Peyer's patch (tissue), 4 donors: Measurements from ENCODE around the gene FANK1.
"Not testable (repeated sequence)": the region's sequence is repeated elsewhere in the genome, so short reads cannot be mapped to it uniquely, and the experiment has no call there.

Experiments used
- POLR2A ChIP-seq, 2 donors: fragments of 450-650 bp; IDR thresholded peaks; one replicate each; pipeline ENCODE4 v1.5.1; 2017; ENCODE audit warnings: antibody characterized with exemption in 2 of 2, mild to moderate bottlenecking in 2 of 2, moderate library complexity in 2 of 2
- TF ChIP-seq, protein P1 (sequence below), 6 experiments: fragments of 450-650 bp in 4 of 6; fragments of 200-600 bp in 2 of 6; sonication (generic) in 1 of 6; IDR thresholded peaks; one replicate each; pipeline ENCODE4 v1.5.1; 2017 to 2019; ENCODE audit warnings: antibody characterized with exemption in 6 of 6, mild to moderate bottlenecking in 3 of 6, moderate library complexity in 1 of 6

DNA sequence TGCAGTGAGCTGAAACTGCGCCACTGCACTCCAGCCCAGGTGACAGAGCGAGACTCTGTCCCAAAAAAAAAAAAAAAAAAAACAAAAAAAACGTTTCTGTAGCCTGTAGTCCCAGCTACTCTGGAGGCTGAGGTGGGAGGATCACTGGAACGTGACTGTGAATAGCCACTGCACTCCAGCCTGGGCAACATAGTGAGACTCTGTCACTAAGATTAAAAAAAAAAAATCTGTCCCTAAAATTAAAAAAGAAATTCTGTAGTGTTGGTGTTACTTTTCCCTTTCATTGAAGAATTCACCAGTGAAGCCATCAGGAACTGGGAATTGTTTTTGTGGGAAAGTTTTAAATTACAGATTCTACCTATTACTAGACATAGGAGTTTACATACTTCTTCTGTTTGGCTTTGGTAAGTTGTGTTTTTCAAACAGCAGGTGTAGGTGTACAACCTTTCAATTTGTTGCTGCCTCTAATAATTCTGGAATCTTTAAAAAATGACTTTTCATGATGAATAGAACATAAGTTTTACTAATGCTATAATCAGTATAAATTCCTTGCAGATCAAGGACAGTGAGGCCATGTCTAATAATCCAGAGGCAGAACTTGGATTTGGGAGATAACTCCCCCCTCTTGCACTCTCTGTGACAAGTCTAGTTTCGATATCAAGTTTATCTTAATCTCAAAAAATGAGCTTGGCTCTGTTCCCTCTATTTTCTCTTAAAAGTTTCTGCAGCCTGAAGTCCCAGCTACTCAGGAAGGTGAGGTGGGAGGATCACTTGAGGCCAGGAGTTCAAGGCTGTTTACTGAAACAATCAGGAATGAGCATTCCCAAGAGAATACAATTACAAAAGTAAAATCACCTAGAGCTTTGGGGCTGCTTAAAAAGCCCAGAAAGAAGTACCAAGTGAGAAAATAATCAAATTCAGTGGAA lies 9.0 kb downstream of the FANK1 start:
- TF ChIP-seq, protein P1, sequence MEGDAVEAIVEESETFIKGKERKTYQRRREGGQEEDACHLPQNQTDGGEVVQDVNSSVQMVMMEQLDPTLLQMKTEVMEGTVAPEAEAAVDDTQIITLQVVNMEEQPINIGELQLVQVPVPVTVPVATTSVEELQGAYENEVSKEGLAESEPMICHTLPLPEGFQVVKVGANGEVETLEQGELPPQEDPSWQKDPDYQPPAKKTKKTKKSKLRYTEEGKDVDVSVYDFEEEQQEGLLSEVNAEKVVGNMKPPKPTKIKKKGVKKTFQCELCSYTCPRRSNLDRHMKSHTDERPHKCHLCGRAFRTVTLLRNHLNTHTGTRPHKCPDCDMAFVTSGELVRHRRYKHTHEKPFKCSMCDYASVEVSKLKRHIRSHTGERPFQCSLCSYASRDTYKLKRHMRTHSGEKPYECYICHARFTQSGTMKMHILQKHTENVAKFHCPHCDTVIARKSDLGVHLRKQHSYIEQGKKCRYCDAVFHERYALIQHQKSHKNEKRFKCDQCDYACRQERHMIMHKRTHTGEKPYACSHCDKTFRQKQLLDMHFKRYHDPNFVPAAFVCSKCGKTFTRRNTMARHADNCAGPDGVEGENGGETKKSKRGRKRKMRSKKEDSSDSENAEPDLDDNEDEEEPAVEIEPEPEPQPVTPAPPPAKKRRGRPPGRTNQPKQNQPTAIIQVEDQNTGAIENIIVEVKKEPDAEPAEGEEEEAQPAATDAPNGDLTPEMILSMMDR (IDR thresholded peaks at IDR 0.05): not testable (repeated sequence)
- TF ChIP-seq POLR2A (IDR thresholded peaks at IDR 0.05): not testable (repeated sequence)
